Measurements from ENCODE around the gene FCHSD2.

FCHSD2 gene

DNA sequence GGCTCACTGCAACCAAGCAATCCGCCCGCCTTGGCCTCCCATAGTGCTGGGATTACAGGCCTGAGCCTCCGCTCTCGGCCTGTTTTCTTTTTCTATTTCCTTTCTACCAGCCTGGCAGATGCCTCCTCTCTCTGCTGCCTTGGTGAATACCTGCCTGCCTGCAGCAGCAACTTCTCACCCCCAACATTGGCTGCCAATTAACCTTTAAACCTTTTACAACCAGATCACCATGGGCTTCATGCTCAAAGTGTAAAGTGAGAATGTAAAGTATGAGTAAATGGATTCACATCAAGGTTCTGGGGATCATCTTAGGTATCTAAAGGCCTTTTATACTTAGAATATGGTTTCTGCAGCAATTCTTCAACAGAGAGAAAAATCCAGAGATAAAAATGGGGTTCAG lies 13.0 kb upstream of the FCHSD2 start:
- TF ChIP-seq ZNF324 (tag by site-specific recombination; IDR thresholded peaks at IDR 0.05) = no peak
- TF ChIP-seq ZNF596 (tag by site-specific recombination; IDR thresholded peaks at IDR 0.05) = no peak
- TF ChIP-seq, protein P1, sequence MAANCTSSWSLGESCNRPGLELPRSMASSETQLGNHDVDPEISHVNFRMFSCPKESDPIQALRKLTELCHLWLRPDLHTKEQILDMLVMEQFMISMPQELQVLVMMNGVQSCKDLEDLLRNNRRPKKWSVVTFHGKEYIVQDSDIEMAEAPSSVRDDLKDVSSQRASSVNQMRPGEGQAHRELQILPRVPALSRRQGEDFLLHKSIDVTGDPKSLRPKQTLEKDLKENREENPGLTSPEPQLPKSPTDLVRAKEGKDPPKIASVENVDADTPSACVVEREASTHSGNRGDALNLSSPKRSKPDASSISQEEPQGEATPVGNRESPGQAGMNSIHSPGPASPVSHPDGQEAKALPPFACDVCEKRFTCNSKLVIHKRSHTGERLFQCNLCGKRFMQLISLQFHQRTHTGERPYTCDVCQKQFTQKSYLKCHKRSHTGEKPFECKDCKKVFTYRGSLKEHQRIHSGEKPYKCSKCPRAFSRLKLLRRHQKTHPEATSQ (tag by site-specific recombination; IDR thresholded peaks at IDR 0.05) = no peak
- TF ChIP-seq PBX3 (CRISPR knock-in tag; IDR thresholded peaks at IDR 0.05) = no peak
- no peak for TF ChIP-seq ZFP41 (tag by site-specific recombination; IDR thresholded peaks at IDR 0.05; ENCODE audit: borderline replicate concordance)
- no peak for TF ChIP-seq ZNF335 (tag by site-specific recombination; conservative IDR thresholded peaks at IDR 0.05)
- TF ChIP-seq TRIM28 (IDR thresholded peaks at IDR 0.05; ENCODE audit: borderline replicate concordance, low read length) = no peak
- TF ChIP-seq ZBTB11 (tag by site-specific recombination; conservative IDR thresholded peaks at IDR 0.05; ENCODE audit: low read depth) = no peak
- TF ChIP-seq ZNF555 (tag by site-specific recombination; conservative IDR thresholded peaks at IDR 0.05) = no peak
- no peak for TF ChIP-seq ZNF274 (IDR thresholded peaks at IDR 0.05; ENCODE audit: low read length)
- no peak for TF ChIP-seq ZNF274 (tag by site-specific recombination; IDR thresholded peaks at IDR 0.05; ENCODE audit: borderline replicate concordance)
- no peak for TF ChIP-seq ZNF404 (tag by site-specific recombination; IDR thresholded peaks at IDR 0.05)
- no peak for TF ChIP-seq SCRT1 (tag by site-specific recombination; IDR thresholded peaks at IDR 0.05; ENCODE audit: borderline replicate concordance)
- no peak for TF ChIP-seq ZNF138 (tag by site-specific recombination; IDR thresholded peaks at IDR 0.05; ENCODE audit: borderline replicate concordance)
- no peak for TF ChIP-seq ZNF664 (tag by site-specific recombination; IDR thresholded peaks at IDR 0.05)
- ChIA-PET CTCF (interaction anchor here (1.0 kb wide), 1 partner anchor 12 kb away, joined by 3 read pairs; no protein-coding TSS in a partner anchor), POLR2A (interaction anchor here (0.6 kb wide), 1 partner anchor 625 kb away, joined by 4 read pairs; no protein-coding TSS in a partner anchor)
- Histone ChIP-seq H3K4me1 (ENCODE audit: control insufficient read depth, insufficient read depth, low read length) (no peaks in the 10 kb centered on the region), H3K27ac (ENCODE audit: extremely low read depth, low read depth, low read length) (no peak overlapping the region), H3K36me3 (ENCODE audit: control insufficient read depth in 2 of 2, insufficient read depth in 1 of 2, low read length in 2 of 2) (no peaks in the 10 kb centered on the region), H3K9me3 (ENCODE audit: control insufficient read depth, insufficient read depth, low read depth, low read length) (no peaks in the 10 kb centered on the region), H3K4me3 (ENCODE audit: low read depth, low read length) (no peak overlapping the region)

GRCh38 chr11:73154178-73154577 lies 12.1 kb upstream of the FCHSD2 start:
- TF ChIP-seq MZF1 (tag by site-specific recombination; IDR thresholded peaks at IDR 0.05; ENCODE audit: borderline replicate concordance) (no peak), ZNF600 (tag by site-specific recombination; IDR thresholded peaks at IDR 0.05) (no peak), ZNF530 (tag by site-specific recombination; IDR thresholded peaks at IDR 0.05; ENCODE audit: low read depth) (no peak), ZIC2 (tag by site-specific recombination; IDR thresholded peaks at IDR 0.05) (no peak), ZNF416 (tag by site-specific recombination; IDR thresholded peaks at IDR 0.05) (no peak), WT1 (tag by site-specific recombination; IDR thresholded peaks at IDR 0.05) (no peak)
- Histone ChIP-seq H3K9me3 (ENCODE audit: control insufficient read depth, insufficient read depth, low read depth, low read length) (no peaks in the 10 kb centered on the region), H3K4me1 (ENCODE audit: control insufficient read depth, insufficient read depth, low read length) (no peaks in the 10 kb centered on the region), H3K4me3 (ENCODE audit: low read depth, low read length) (no peak overlapping the region), H3K36me3 (ENCODE audit: control insufficient read depth in 2 of 2, insufficient read depth in 1 of 2, low read length in 2 of 2) (no peaks in the 10 kb centered on the region), H3K27ac (ENCODE audit: extremely low read depth, low read depth, low read length) (no peak overlapping the region)
- ChIA-PET POLR2A (no interaction called here), CTCF (no interaction called here)

Data from HEK293 (cell line).